DOHH2 (cell line): Measurements from ENCODE around the gene GNPTAB.
"Not testable (repeated sequence)": the region's sequence is repeated elsewhere in the genome, so short reads cannot be mapped to it uniquely, and the experiment has no call there.

ENCODE experiments used
- H3F3A ChIP-seq: fragments of 200-600 bp; sonication (generic), shearing (Covaris generic); 2 replicates; pipeline ENCODE4 v1.6.0; 2016; ENCODE audit warnings: antibody characterized with exemption, mild to moderate bottlenecking; ENCODE audit not compliant: control insufficient read depth, insufficient read depth
- H3K27ac ChIP-seq: fragments of 200-600 bp; sonication (generic); 2 replicates; pipeline ENCODE4 v1.5.1; 2014; ENCODE audit warnings: low read depth, mild to moderate bottlenecking, low read length, moderate library complexity
- H3K27me3 ChIP-seq: fragments of 200-600 bp; sonication (generic); 2 replicates; pipeline ENCODE4 v1.6.1; 2014; ENCODE audit warnings: mild to moderate bottlenecking, low read length, mixed read lengths; ENCODE audit not compliant: control insufficient read depth
- H3K36me3 ChIP-seq: fragments of 200-600 bp; sonication (generic); 2 replicates; pipeline ENCODE4 v1.6.1; 2014; ENCODE audit warnings: mild to moderate bottlenecking, low read length, moderate library complexity, mixed read lengths; ENCODE audit not compliant: control insufficient read depth
- H3K4me1 ChIP-seq: fragments of 200-600 bp; sonication (generic); 2 replicates; pipeline ENCODE4 v1.6.1; 2014; ENCODE audit warnings: mild to moderate bottlenecking, low read length, mixed read lengths; ENCODE audit not compliant: control insufficient read depth
- H3K4me2 ChIP-seq: fragments of 200-600 bp; sonication (generic); 2 replicates; pipeline ENCODE4 v1.6.0; 2014; ENCODE audit warnings: mild to moderate bottlenecking, low read length, moderate library complexity
- H3K4me3 ChIP-seq: fragments of 200-600 bp; sonication (generic); 2 replicates; pipeline ENCODE4 v1.5.1; 2014; ENCODE audit warnings: mild to moderate bottlenecking, low read length, mixed read lengths
- H3K79me2 ChIP-seq: fragments of 200-600 bp; sonication (generic); 2 replicates; pipeline ENCODE4 v1.6.1; 2014; ENCODE audit warnings: mild to moderate bottlenecking, low read length, mixed read lengths; ENCODE audit not compliant: control insufficient read depth
- H3K9me2 ChIP-seq: fragments of 200-600 bp; sonication (generic); replicated peaks from 2 replicates; pipeline ENCODE4 v1.6.1; 2014; ENCODE audit warnings: mild to moderate bottlenecking, low read length, mixed read lengths; ENCODE audit not compliant: control insufficient read depth
- H3K9me3 ChIP-seq: fragments of 200-600 bp; sonication (generic); 2 replicates; pipeline ENCODE4 v1.6.1; 2014; ENCODE audit warnings: antibody characterized with exemption, low read length, mixed read lengths; ENCODE audit not compliant: control insufficient read depth, insufficient read depth
- H4K20me1 ChIP-seq: fragments of 200-600 bp; sonication (generic); 2 replicates; pipeline ENCODE4 v1.6.0; 2014; ENCODE audit warnings: low read depth, mild to moderate bottlenecking, antibody characterized with exemption, low read length, moderate library complexity; ENCODE audit not compliant: control insufficient read depth, insufficient read depth
- CTCF ChIP-seq: fragments of 200-600 bp; sonication (generic); IDR thresholded peaks from one replicate; pipeline ENCODE4 v1.5.1; 2014; ENCODE audit warnings: antibody characterized with exemption, mild to moderate bottlenecking, low read depth, low read length; ENCODE audit not compliant: poor library complexity, severe bottlenecking
- EZH2phosphoT487 ChIP-seq: fragments of 200-600 bp; sonication (generic); IDR thresholded peaks from 2 replicates; pipeline ENCODE4 v1.6.1; 2017; ENCODE audit warnings: borderline replicate concordance, mild to moderate bottlenecking, antibody characterized with exemption, low read length, moderate library complexity, mixed read lengths

The GNPTAB gene

GRCh38 chr12:101823891-101824290 is 6.9 kb downstream of the GNPTAB start:
- H3K4me3 ChIP-seq, result no peak overlapping the region
- peaks cover 41% of the 10 kb centered on the region for H3K4me1 ChIP-seq
- peaks cover 45% of the 10 kb centered on the region for H3K79me2 ChIP-seq
- no peaks in the 10 kb centered on the region for H3K9me2 ChIP-seq
- no peak overlapping the region for H3K27ac ChIP-seq
- H3F3A ChIP-seq, result no peaks in the 10 kb centered on the region
- TF ChIP-seq EZH2phosphoT487 (no peak), CTCF (no peak)
- H3K9me3 ChIP-seq, result no peaks in the 10 kb centered on the region
- H3K4me2 ChIP-seq, result peak overlapping the region; percentile 34
- no peaks in the 10 kb centered on the region for H3K27me3 ChIP-seq
- H3K36me3 ChIP-seq, result 0 out of 2 replicates have a peak, but pooled peaks cover 2% of the 10 kb centered on the region
- H4K20me1 ChIP-seq, result no peaks in the 10 kb centered on the region

- H3K4me2 ChIP-seq, result no peak overlapping the region
- peaks cover 34% of the 10 kb centered on the region for H3K4me1 ChIP-seq
- no peak for TF ChIP-seq EZH2phosphoT487
- TF ChIP-seq CTCF, result no peak
- peaks cover 40% of the 10 kb centered on the region for H3K79me2 ChIP-seq
- H3K27me3 ChIP-seq, result no peaks in the 10 kb centered on the region
- H3K9me3 ChIP-seq, result no peaks in the 10 kb centered on the region
- H3K36me3 ChIP-seq, result no peaks in the 10 kb centered on the region
- no peaks in the 10 kb centered on the region for H3K9me2 ChIP-seq
- no peak overlapping the region for H3K27ac ChIP-seq
- H4K20me1 ChIP-seq, result no peaks in the 10 kb centered on the region
- H3F3A ChIP-seq, result no peaks in the 10 kb centered on the region
- H3K4me3 ChIP-seq, result no peak overlapping the region
Measured at GRCh38 chr12:101823039-101823438, 7.7 kb downstream of the GNPTAB start.

- H4K20me1 ChIP-seq, result no peaks in the 10 kb centered on the region
- no peaks in the 10 kb centered on the region for H3K27me3 ChIP-seq
- H3K36me3 ChIP-seq, result no peaks in the 10 kb centered on the region
- no peaks in the 10 kb centered on the region for H3K9me3 ChIP-seq
- TF ChIP-seq EZH2phosphoT487 (no peak), CTCF (no peak)
- H3K4me2 ChIP-seq, result no peak overlapping the region
- no peaks in the 10 kb centered on the region for H3F3A ChIP-seq
- H3K4me3 ChIP-seq, result no peak overlapping the region
- peaks cover 20% of the 10 kb centered on the region for H3K79me2 ChIP-seq
- peaks cover 18% of the 10 kb centered on the region for H3K4me1 ChIP-seq
- no peak overlapping the region for H3K27ac ChIP-seq
- H3K9me2 ChIP-seq, result no peaks in the 10 kb centered on the region
Measured at GRCh38 chr12:101819467-101819866, 11.3 kb downstream of the GNPTAB start.

- H3K27me3 ChIP-seq, H3K4me3 ChIP-seq, H3K9me2 ChIP-seq, H4K20me1 ChIP-seq, H3K9me3 ChIP-seq, H3K4me2 ChIP-seq, H3F3A ChIP-seq, H3K27ac ChIP-seq, H3K36me3 ChIP-seq: not testable (repeated sequence)
- H3K79me2 ChIP-seq, result peaks cover 17% of the 10 kb centered on the region
- peaks cover 13% of the 10 kb centered on the region for H3K4me1 ChIP-seq
Measured at GRCh38 chr12:101818689-101819088, 12.1 kb downstream of the GNPTAB start.
